ENCODE results near the gene PATL2. TPM values are rescaled to one million over a fixed set of nuclear protein-coding genes. Genes with fewer than 3 reads are reported as not detected.
"Not testable (repeated sequence)": the region's sequence is repeated elsewhere in the genome, so short reads cannot be mapped to it uniquely, and the experiment has no call there.

Gene PATL2
- total RNA-seq (2014; rRNA removed; shearing (Covaris generic)): 0.10 and 0.13 TPM in 2 replicates
- polyA plus RNA-seq (2015; cell fraction: cytosol; rRNA removed): 0.05 TPM in 1 of 2 replicates, not detected in the other
- polyA plus RNA-seq (2015; cell fraction: nucleus; rRNA removed): 0.69 and 1.3 TPM in 2 replicates

DNA sequence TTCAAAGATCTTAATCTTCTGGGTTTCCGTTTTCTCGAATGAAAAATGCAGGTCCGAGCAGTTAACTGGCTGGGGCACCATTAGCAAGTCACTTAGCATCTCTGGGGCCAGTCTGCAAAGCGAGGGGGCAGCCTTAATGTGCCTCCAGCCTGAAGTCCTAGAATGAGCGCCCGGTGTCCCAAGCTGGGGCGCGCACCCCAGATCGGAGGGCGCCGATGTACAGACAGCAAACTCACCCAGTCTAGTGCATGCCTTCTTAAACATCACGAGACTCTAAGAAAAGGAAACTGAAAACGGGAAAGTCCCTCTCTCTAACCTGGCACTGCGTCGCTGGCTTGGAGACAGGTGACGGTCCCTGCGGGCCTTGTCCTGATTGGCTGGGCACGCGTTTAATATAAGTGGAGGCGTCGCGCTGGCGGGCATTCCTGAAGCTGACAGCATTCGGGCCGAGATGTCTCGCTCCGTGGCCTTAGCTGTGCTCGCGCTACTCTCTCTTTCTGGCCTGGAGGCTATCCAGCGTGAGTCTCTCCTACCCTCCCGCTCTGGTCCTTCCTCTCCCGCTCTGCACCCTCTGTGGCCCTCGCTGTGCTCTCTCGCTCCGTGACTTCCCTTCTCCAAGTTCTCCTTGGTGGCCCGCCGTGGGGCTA is at the start of gene PATL2, which contains the start of gene B2M:
Gene PATL2 (minus strand): TSS at position 228 of the 647 bp plus-strand sequence. CDS start 34,833 bp downstream, outside the sequence.
Gene B2M (plus strand): TSS at position 422 of the 647 bp plus-strand sequence. CDS start 30 bp downstream, at position 452.
- peak; percentile 95 for DNase-seq (ENCODE audit: low read depth)

- no peak for DNase-seq (ENCODE audit: low read depth)
Observed at GRCh38 chr15:44753345-44753744, 42.2 kb upstream of the PATL2 start.

DNA sequence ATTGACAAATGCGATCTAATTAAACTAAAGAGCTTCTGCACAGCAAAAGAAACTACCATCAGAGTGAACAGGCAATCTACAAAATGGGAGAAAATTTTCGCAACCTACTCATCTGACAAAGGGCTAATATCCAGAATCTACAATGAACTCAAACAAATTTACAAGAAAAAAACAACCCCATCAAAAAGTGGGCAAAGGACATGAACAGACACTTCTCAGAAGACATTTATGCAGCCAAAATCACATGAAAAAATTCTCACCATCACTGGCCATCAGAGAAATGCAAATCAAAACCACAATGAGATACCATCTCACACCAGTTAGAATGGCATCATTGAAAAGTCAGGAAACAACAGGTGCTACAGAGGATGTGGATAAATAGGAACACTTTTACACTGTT is 32.3 kb upstream of the PATL2 start:
- not testable (repeated sequence) for DNase-seq (ENCODE audit: low read depth)

DNA sequence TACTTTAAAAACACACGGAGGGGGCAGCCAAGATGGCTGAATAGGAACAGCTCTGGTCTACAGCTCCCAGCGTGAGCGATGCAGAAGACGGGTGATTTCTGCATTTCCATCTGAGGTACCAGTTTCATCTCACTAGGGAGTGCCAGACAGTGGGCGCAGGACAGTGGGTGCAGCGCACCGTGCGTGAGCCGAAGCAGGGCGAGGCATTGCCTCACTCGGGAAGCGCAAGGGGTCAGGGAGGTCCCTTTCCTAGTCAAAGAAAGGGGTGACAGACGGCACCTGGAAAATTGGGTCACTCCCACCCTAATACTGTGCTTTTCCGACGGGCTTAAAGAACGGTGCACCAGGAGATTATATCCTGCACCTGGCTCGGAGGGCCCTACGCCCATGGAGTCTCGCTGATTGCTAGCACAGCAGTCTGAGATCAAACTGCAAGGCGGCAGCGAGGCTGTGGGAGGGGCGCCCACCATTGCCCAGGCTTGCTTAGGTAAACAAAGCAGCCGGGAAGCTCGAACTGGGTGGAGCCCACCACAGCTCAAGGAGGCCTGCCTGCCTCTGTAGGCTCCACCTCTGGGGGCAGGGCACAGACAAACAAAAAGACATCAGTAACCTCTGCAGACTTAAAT is 28.2 kb upstream of the PATL2 start:
- DNase-seq (ENCODE audit: low read depth): not testable (repeated sequence)

- peak; percentile 56 for DNase-seq (ENCODE audit: low read depth)
Observed at GRCh38 chr15:44738340-44738984, 27.3 kb upstream of the PATL2 start.

- DNase-seq (ENCODE audit: low read depth): no peak
Observed at GRCh38 chr15:44736181-44736765, 25.1 kb upstream of the PATL2 start, which contains the start of gene TRIM69. Gene TRIM69, plus strand, starts transcription at chr15:44736528. Its CDS starts 177 bp downstream, at chr15:44736705.

- no peak for DNase-seq (ENCODE audit: low read depth)
Observed at GRCh38 chr15:44735482-44736180, 24.5 kb upstream of the PATL2 start.

DNA sequence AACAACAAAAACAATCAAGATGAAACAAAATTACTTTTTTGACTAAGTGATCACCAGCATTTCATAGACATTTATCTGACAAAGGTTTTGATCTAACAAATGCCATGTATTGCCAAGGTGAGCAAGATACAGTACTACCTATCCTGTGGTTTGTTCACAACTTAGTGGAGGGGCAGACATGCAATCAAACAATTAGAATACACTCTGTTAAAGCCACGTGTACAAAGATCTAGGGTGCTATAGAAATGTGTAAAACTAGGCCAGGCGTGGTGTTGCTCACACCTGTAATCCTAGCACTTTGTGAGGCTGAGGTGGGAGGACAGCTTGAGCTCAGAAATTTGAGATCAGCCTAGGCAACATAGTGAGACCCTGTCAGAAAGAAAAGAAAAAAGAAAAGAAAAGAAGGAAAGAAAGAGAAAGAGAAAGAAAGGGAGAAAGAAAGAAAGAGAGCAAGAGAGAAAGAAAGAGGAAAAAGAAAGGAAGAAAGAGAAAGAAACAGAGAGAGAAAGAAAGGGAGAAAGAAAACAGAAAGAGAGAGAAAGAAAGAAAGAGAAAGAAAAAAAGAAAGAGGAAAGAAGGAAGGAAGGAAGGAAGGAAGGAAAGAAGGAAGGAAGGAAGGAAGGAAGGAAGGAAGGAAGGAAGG is 23.8 kb upstream of the PATL2 start:
- DNase-seq (ENCODE audit: low read depth): no peak

GRCh38 chr15:44729408-44730127 is 18.4 kb upstream of the PATL2 start:
- no peak for DNase-seq (ENCODE audit: low read depth)

DNA sequence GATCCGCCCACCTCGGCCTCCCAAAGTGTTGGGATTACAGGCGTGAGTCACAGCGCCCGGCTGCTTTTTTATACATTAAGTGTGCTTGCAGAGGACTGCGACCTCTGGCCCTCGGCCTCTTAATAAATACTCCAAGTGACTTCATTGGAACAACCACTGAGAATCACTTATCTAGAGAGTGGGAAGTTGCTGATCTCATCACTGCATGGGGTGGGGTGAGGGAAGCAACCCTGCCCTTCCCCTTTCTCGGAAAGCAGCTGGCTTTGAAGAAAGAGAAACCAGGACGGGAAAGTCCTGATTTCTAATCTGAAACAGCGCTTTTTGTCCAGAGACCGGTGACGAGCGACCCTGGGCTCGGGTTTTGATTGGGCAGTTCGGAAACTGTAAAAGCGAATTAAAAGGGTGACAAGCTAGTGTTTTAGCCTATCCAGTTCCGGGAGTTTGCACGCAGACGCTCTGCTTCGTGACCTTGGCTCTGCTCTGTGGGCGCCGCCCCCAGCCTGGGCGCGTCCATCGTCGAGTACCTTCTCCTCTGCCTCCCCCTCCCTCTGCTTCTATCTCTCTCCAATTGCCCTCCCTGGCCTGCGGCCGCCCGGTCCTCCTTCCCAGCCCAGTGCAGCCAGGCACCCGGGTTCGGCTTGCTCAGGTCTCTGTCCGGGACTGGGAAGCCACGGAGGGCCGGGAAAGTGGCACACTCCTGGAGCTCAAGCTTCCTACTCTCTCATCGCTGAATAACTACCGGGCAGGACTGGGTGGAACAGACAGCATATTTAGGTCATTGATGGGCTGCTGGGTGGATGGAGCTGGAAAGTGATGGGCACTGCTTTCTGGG is 17.7 kb upstream of the PATL2 start:
- DNase-seq (ENCODE audit: low read depth): peak; percentile 99

DNA sequence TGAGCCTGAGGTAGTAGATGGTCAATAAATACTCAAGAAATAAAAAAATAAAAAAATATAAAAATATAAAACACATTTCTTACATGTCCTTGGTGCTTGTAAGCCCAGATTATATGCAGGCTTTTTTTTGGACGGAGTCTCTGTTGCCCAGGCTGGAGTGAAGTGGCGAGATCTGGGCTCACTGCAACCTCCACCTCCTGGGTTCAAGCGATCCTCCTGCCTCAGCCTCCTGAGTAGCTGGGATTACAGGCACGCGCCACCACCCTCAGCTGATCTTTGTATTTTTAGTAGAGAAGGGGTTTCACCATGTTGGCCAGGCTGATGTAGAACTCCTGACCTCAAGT is 17.1 kb upstream of the PATL2 start:
- DNase-seq (ENCODE audit: low read depth): not testable (repeated sequence)

DNA sequence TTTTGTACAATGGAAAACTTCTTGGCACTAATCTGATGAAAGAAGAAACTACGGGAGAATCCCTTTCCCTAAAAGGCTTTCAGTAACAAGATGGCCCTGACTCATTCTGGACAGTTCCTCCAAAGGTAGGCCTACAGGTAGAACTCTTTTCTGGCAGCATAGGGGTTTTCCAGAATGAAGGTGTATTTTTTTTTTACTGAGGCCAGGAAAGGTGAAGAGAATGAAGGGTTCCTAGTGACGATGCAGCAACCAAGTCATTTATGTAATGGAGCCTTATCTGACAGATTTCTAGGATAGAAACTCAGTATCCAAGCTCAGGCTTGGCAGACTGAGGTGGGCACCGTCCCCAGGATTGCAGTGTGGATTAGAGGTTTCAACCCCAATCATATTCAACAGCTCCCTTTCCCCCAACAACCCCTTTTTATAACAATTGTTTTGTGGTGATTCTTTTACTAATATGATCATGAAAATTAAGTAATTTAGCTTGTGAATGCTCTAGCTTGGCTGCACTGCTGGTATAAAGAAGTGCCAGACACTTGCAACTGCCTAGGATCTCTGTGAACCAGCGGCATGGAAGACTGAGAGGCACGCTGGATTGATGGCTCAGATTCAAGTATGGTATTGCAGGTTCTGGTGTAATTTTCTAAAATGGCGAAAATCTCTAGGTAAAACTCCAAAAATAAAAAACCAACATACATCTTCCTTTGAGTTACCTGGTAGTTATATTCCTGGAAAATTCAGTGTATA is 16.5 kb upstream of the PATL2 start:
- DNase-seq (ENCODE audit: low read depth): no peak

- peak; percentile 96 for DNase-seq (ENCODE audit: low read depth)
Observed at GRCh38 chr15:44726568-44727484, 15.7 kb upstream of the PATL2 start.

- no peak for DNase-seq (ENCODE audit: low read depth)
Observed at GRCh38 chr15:44726136-44726535, 15.0 kb upstream of the PATL2 start.

GRCh38 chr15:44722011-44722410 is 10.9 kb upstream of the PATL2 start:
- no peak for DNase-seq (ENCODE audit: low read depth)

- no peak for DNase-seq (ENCODE audit: low read depth)
Observed at GRCh38 chr15:44720460-44721176, 9.5 kb upstream of the PATL2 start.

Data from HT1080 (cell line).